ENCODE measurements around the gene ZYG11B.
"Not testable (repeated sequence)": the region's sequence is repeated elsewhere in the genome, so short reads cannot be mapped to it uniquely, and the experiment has no call there.

ZYG11B gene

DNA sequence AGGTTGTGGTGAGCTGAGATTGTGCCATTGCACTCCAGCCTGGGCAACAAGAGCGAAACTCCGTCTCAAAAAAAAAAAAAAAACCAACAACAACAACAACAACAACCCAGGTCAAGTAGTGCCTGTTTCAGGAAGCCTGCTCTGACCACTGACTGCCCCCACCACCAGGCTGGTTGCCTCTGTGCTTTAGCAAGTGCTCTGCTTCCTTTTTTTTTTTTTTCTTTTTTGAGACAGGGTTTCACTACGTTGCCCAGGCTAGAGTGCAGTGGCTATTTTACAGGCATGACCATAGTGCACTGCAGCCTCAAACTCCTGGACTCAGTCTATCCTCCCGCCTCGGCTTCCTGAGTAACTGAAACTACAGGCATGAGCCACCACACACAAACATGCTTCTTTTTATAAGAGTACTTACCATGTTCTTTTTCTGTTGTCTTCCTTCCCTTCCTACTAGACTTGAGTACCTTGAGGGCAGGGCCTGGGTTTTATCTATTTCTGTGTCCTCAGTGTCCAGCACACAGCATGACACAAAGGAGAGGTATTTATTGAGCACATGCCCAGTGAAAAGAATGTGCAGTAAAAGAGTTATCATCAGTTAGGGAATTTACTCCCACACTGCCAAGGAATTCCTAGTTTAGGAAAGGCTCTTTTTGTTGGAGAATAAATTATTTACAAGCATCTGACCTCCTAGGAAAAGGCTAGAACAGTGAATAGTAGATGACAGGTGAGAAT is 18.2 kb upstream of the ZYG11B start:
- TF ChIP-seq, protein P1, sequence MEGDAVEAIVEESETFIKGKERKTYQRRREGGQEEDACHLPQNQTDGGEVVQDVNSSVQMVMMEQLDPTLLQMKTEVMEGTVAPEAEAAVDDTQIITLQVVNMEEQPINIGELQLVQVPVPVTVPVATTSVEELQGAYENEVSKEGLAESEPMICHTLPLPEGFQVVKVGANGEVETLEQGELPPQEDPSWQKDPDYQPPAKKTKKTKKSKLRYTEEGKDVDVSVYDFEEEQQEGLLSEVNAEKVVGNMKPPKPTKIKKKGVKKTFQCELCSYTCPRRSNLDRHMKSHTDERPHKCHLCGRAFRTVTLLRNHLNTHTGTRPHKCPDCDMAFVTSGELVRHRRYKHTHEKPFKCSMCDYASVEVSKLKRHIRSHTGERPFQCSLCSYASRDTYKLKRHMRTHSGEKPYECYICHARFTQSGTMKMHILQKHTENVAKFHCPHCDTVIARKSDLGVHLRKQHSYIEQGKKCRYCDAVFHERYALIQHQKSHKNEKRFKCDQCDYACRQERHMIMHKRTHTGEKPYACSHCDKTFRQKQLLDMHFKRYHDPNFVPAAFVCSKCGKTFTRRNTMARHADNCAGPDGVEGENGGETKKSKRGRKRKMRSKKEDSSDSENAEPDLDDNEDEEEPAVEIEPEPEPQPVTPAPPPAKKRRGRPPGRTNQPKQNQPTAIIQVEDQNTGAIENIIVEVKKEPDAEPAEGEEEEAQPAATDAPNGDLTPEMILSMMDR (IDR thresholded peaks at IDR 0.05), result no peak
- DNase-seq (ENCODE audit: low spot score), result no peak
- peak overlapping the region in 1 of 2 donors; percentile 45 for H3K27ac ChIP-seq
- H3K4me3 ChIP-seq, result no peak overlapping the region

DNA sequence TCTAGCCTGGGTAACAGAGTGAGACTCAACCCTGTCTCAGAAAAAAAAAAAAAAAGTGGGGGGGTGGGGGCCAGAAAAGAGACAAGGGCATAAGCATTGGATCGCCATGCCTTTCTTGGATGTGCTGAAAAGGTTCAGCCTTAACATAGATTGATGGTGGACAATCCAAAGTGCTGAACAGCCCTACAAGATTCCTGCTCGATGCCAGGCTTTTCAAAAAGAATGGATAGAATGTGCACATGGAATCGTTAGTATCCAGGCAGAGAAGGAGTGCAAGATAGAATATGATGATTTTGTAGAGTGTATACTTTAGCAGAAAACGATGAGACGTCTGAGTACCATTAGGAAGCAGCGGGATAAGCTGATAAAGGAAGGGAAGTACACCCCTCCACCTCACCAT is 17.2 kb upstream of the ZYG11B start:
- Histone ChIP-seq H3K4me3 (no peak overlapping the region), H3K27ac (no peak overlapping the region)
- TF ChIP-seq, protein P1 (IDR thresholded peaks at IDR 0.05), result no peak
- no peak for DNase-seq (ENCODE audit: low spot score)

DNA sequence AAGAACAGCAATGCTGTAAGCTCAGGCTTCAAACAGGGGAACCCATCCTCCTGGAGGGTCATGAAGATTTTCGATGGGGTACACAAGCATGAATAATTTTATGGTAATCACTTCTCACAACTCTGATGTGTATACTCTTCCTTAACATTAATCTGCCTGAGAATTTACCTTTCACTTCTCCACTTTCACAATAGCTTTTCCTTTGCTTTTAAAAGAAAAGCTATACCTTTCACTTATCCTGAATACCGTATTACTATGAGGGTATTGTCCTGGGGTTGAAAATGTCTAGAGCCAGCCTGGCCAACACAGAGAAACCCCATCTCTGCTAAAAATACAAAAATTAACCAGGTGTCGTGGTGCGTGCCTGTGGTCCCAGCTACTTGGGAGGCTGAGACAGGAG is 12.7 kb upstream of the ZYG11B start:
- TF ChIP-seq, protein P1 (IDR thresholded peaks at IDR 0.05), result no peak
- DNase-seq (ENCODE audit: low spot score), result no peak
- H3K27ac ChIP-seq, result no peak overlapping the region
- no peak overlapping the region for H3K4me3 ChIP-seq

DNA sequence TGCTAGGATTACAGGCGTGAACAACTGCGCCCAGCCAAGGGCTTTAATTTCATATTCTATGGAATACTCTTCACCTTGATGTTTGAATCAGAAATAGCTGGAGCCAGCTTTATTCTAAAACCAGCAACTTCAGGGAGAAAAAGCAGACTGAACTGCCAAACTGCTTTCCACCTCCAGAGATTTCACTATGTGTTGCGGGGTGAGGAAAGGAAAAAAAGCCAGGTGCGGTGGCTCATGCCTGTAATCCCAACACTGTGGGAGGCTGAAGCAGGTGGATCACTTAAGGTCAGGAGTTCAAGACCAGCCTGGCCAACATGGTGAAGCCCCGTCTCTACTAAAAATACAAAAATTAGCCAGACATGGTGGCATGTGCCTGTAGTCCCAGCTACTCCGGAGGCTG is 11.0 kb upstream of the ZYG11B start:
- not testable (repeated sequence) for DNase-seq (ENCODE audit: low spot score); H3K4me3 ChIP-seq; H3K27ac ChIP-seq

DNA sequence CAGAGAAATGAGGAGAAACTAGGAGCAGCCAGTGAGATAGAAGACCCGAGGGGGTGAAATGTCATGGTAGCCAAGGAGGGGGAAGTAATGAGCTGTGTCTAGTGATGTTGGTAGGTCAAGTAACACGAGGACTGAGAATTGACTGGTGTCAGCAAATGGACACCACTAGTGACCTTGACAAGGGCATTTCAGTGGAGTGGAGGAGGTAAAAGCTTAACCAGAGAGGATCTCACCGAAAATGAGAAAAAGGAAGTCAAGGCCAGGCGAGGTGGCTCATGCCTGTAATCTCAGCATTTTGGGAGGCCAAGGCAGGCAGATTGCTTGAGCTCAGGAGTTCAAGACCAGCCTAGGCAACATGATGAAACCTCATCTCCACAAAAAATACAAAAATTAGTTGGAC is 3.0 kb upstream of the ZYG11B start:
- no peak overlapping the region for H3K27ac ChIP-seq
- no peak overlapping the region for H3K4me3 ChIP-seq
- no peak for DNase-seq (ENCODE audit: low spot score)
- TF ChIP-seq, protein P1 (IDR thresholded peaks at IDR 0.05), result no peak

DNA sequence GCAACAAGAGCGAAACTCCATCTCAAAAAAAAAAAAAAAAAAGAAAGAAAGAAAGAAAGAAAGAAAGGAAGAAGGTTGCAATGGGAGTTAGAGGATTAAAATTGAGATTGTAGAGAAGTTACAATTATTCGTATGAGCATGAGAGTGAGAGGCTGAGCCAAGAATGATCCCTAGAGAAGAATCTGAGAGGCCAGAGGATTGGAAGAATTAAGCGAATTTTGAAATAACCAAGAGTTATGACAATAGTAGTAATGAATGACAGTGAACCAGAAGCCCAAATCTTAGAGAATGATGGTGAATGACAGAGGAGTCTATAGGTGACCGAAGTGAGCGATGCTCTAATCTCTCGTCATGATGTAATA is 369 bp upstream of the ZYG11B start:
- Histone ChIP-seq H3K27ac (peak overlapping the region; percentile 74 to 91), H3K4me3 (peak overlapping the region; percentile 92)
- DNase-seq (ENCODE audit: low spot score), result no peak
- TF ChIP-seq, protein P1 (IDR thresholded peaks at IDR 0.05), result no peak

DNA sequence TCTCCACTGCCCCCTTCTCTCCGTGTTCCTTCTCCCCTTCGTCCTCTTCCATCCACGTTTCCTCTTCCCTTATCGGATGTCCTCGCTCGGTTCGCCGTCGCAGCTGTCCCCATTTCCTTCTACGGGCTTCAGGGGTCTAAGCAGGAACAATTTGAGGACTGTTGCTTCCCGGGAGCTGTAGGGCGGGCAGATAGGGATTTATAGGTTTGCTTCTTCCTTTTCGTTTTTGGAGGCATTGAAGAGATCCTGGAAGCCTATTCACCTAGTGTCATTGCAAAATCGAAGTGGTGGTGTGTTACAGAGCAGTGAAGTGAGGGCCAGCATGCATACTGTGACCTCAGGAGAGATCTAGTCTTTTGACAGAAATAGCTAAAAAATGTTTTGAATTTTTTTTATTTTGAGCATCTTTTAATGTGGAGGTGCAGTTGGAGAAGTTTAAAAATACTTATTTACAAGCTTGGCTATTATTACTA is 897 bp downstream of the ZYG11B start:
- DNase-seq (ENCODE audit: low spot score), result no peak
- H3K27ac ChIP-seq, result peak overlapping the region; percentile 74 to 91
- peak overlapping the region; percentile 92 for H3K4me3 ChIP-seq
- TF ChIP-seq, protein P1 (IDR thresholded peaks at IDR 0.05), result no peak
